ENCODE results near the gene FAM174B. TPM values are rescaled to one million over a fixed set of nuclear protein-coding genes. Genes with fewer than 3 reads are reported as not detected.

The FAM174B gene
- total RNA-seq, 1 experiment from 2014 or later, result 0.30 TPM

DNA sequence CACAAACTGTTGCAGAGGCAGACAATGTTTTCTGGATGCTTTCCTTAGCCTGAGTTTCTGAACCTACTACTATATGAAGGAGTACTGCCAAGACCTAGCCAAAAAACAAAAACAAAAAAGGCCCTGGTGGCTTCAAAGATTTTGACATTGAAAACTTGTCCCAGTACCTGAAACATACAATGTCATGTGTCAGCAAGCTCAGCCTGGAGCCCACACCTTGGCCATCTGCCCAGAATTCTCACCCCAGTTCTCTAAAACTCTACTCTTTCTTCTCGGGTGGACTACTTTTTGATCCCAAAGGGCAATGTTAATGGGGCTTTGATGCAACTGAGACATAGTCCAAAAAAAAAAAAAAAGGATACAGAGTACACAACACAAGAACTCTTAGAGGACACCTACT is 81.4 kb downstream of the FAM174B start:
- no peak for ATAC-seq
- Histone ChIP-seq H3K4me1 (ENCODE audit: control insufficient read depth in 1 of 2, insufficient read depth in 2 of 2, low read length in 2 of 2) (no peaks in the 10 kb centered on the region), H3K9me3 (ENCODE audit: control insufficient read depth in 1 of 2, insufficient read depth in 1 of 2, low read depth in 1 of 2, low read length in 2 of 2) (no peaks in the 10 kb centered on the region), H3K9ac (ENCODE audit: low read length) (no peak overlapping the region), H3K4me2 (ENCODE audit: low read length) (no peak overlapping the region), H3K4me3 (replicated peaks in 1 of 2; ENCODE audit: low read depth in 1 of 2, low read length in 2 of 2) (no peak overlapping the region), H3K79me2 (ENCODE audit: insufficient read depth, low read length) (no peaks in the 10 kb centered on the region), H3K36me3 (ENCODE audit: control insufficient read depth in 1 of 2, insufficient read depth in 2 of 2, low read length in 2 of 2) (no peaks in the 10 kb centered on the region), H3K27ac (ENCODE audit: low read depth, low read length) (no peak overlapping the region), H3K9me2 (ENCODE audit: insufficient read depth) (no peaks in the 10 kb centered on the region), H4K20me1 (ENCODE audit: insufficient read depth) (no peaks in the 10 kb centered on the region), H3K27me3 (ENCODE audit: insufficient read depth, low read length) (peaks cover 65% of the 10 kb centered on the region), H2AFZ (ENCODE audit: low read depth, low read length, poor library complexity, severe bottlenecking) (no peak overlapping the region)
- TF ChIP-seq CBX3 (IDR thresholded peaks at IDR 0.05; ENCODE audit: low read depth) (no peak), ELF1 (IDR thresholded peaks at IDR 0.05; ENCODE audit: borderline replicate concordance, low read depth) (no peak), SIN3A (IDR thresholded peaks at IDR 0.05; ENCODE audit: low read depth) (no peak), POLR2AphosphoS5 (IDR thresholded peaks at IDR 0.05; ENCODE audit: low read depth, low read length) (no peak), YY1 (IDR thresholded peaks at IDR 0.05; ENCODE audit: extremely low read depth, insufficient replicate concordance, low read depth, low read length) (no peak), SRF (IDR thresholded peaks at IDR 0.05; ENCODE audit: low read depth) (no peak), CEBPB (IDR thresholded peaks at IDR 0.05; ENCODE audit: low read depth) (no peak), POLR2A (IDR thresholded peaks at IDR 0.05; ENCODE audit: borderline replicate concordance, extremely low read depth, insufficient read depth, insufficient read length) (no peak), ZNF274 (IDR thresholded peaks at IDR 0.05; ENCODE audit: low read depth, low read length) (no peak), FOSL1 (IDR thresholded peaks at IDR 0.05; ENCODE audit: low read depth) (no peak), EZH2 (IDR thresholded peaks at IDR 0.05) (no peak), TCF7L2 (IDR thresholded peaks at IDR 0.05; ENCODE audit: borderline replicate concordance, extremely low read depth, insufficient read depth, insufficient read length) (no peak), EGR1 (IDR thresholded peaks at IDR 0.05; ENCODE audit: low read depth) (no peak)
- TF ChIP-seq, protein P1, sequence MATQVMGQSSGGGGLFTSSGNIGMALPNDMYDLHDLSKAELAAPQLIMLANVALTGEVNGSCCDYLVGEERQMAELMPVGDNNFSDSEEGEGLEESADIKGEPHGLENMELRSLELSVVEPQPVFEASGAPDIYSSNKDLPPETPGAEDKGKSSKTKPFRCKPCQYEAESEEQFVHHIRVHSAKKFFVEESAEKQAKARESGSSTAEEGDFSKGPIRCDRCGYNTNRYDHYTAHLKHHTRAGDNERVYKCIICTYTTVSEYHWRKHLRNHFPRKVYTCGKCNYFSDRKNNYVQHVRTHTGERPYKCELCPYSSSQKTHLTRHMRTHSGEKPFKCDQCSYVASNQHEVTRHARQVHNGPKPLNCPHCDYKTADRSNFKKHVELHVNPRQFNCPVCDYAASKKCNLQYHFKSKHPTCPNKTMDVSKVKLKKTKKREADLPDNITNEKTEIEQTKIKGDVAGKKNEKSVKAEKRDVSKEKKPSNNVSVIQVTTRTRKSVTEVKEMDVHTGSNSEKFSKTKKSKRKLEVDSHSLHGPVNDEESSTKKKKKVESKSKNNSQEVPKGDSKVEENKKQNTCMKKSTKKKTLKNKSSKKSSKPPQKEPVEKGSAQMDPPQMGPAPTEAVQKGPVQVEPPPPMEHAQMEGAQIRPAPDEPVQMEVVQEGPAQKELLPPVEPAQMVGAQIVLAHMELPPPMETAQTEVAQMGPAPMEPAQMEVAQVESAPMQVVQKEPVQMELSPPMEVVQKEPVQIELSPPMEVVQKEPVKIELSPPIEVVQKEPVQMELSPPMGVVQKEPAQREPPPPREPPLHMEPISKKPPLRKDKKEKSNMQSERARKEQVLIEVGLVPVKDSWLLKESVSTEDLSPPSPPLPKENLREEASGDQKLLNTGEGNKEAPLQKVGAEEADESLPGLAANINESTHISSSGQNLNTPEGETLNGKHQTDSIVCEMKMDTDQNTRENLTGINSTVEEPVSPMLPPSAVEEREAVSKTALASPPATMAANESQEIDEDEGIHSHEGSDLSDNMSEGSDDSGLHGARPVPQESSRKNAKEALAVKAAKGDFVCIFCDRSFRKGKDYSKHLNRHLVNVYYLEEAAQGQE (IDR thresholded peaks at IDR 0.05; ENCODE audit: low read depth), result no peak
- TF ChIP-seq, protein P2, sequence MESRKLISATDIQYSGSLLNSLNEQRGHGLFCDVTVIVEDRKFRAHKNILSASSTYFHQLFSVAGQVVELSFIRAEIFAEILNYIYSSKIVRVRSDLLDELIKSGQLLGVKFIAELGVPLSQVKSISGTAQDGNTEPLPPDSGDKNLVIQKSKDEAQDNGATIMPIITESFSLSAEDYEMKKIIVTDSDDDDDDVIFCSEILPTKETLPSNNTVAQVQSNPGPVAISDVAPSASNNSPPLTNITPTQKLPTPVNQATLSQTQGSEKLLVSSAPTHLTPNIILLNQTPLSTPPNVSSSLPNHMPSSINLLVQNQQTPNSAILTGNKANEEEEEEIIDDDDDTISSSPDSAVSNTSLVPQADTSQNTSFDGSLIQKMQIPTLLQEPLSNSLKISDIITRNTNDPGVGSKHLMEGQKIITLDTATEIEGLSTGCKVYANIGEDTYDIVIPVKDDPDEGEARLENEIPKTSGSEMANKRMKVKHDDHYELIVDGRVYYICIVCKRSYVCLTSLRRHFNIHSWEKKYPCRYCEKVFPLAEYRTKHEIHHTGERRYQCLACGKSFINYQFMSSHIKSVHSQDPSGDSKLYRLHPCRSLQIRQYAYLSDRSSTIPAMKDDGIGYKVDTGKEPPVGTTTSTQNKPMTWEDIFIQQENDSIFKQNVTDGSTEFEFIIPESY (IDR thresholded peaks at IDR 0.05; ENCODE audit: extremely low read depth, insufficient replicate concordance, low read length), result no peak
- RAD21 ChIA-PET (ENCODE audit: low non-redundant PET in 1 of 2, low total read pairs in 2 of 2, uncharacterized antibody in 2 of 2, unreplicated experiment in 2 of 2), result no interaction called here
- CTCF ChIA-PET, result no interaction called here
- DNase-seq (ENCODE audit: low read depth, low spot score), result no peak
- intact Hi-C loops (cut with micrococcal nuclease), result no loop called here
- BruUV-seq (replicated peaks), result no TSS peak
- POLR2A ChIA-PET, result no interaction called here

Measured in HCT116 (cell line).